Dermis microvascular lymphatic vessel endothelial cell (primary cell): ENCODE results near the gene DST. TPM values are rescaled to one million over a fixed set of nuclear protein-coding genes. Genes with fewer than 3 reads are reported as not detected.

Experiments
- DNase-seq, 2 donors: peaks; one replicate each; pipeline versions ENCODE4 v3.0.0 to v3.0.0-alpha.2; 2010; ENCODE audit warnings: low read depth in 2 of 2
- total RNA-seq: library from RNA; depleted of rRNA; stranded (reverse); fragments of >200 nt; gene quantifications from 2 replicates; pipeline ENCODE4 v1.2.1, GENCODE V29; 2014

DST gene
- 165 and 179 TPM in 2 replicates for total RNA-seq

- DNase-seq = peak in 1 of 2 donors; percentile 55
These were observed at the start of gene DST for GRCh38 chr6:56642366-56643261. TSS of gene DST (minus strand) at chr6:56642889.

GRCh38 chr6:56691814-56692213 lies 49.1 kb upstream of the DST start:
- DNase-seq = no peak

- no peak for DNase-seq
These were observed 48.6 kb upstream of the DST start for GRCh38 chr6:56691286-56691595.

- DNase-seq = peak; percentile 46 to 72
These were observed 48.0 kb upstream of the DST start for GRCh38 chr6:56690519-56691285.

- no peak for DNase-seq
These were observed 47.0 kb upstream of the DST start for GRCh38 chr6:56689663-56690062.

GRCh38 chr6:56689114-56689513 lies 46.4 kb upstream of the DST start:
- no peak for DNase-seq

GRCh38 chr6:56688521-56688920 lies 45.8 kb upstream of the DST start:
- DNase-seq = no peak

- no peak for DNase-seq
These were observed 44.9 kb upstream of the DST start for GRCh38 chr6:56687551-56687950.

- DNase-seq = no peak
These were observed 43.7 kb upstream of the DST start for GRCh38 chr6:56686429-56686828.

GRCh38 chr6:56685994-56686393 lies 43.3 kb upstream of the DST start:
- DNase-seq = no peak

GRCh38 chr6:56685102-56685733 lies 42.5 kb upstream of the DST start:
- DNase-seq = no peak

GRCh38 chr6:56684342-56685101 lies 41.8 kb upstream of the DST start:
- DNase-seq = no peak

GRCh38 chr6:56683882-56684281 lies 41.2 kb upstream of the DST start:
- peak in 1 of 2 donors; percentile 52 for DNase-seq

GRCh38 chr6:56682635-56683034 lies 39.9 kb upstream of the DST start:
- DNase-seq = no peak

- DNase-seq = peak in 1 of 2 donors; percentile 38
These were observed 34.9 kb upstream of the DST start for GRCh38 chr6:56677559-56677958.

GRCh38 chr6:56671651-56672461 lies 29.2 kb upstream of the DST start:
- peak in 1 of 2 donors; percentile 33 for DNase-seq

GRCh38 chr6:56671160-56671559 lies 28.5 kb upstream of the DST start:
- no peak for DNase-seq

GRCh38 chr6:56669041-56669440 lies 26.4 kb upstream of the DST start:
- DNase-seq = no peak

- no peak for DNase-seq
These were observed 25.5 kb upstream of the DST start for GRCh38 chr6:56668158-56668557.

GRCh38 chr6:56667336-56667735 lies 24.6 kb upstream of the DST start:
- DNase-seq = no peak

GRCh38 chr6:56664029-56664428 lies 21.3 kb upstream of the DST start:
- DNase-seq = no peak
